ELR (cell line): ENCODE results near the gene IFT88.

Source experiments
- DNase-seq: peaks from one replicate; pipeline ENCODE4 v3.0.0-alpha.2; 2015; ENCODE audit warnings: low read depth

Gene IFT88

GRCh38 chr13:20686863-20687579 is 120.1 kb downstream of the IFT88 start:
- no peak for DNase-seq

- DNase-seq, result no peak
These were observed 122.3 kb downstream of the IFT88 start for GRCh38 chr13:20689291-20689690.

GRCh38 chr13:20691616-20692015 is 124.7 kb downstream of the IFT88 start:
- no peak for DNase-seq

GRCh38 chr13:20696073-20696472 is 129.1 kb downstream of the IFT88 start:
- DNase-seq, result no peak

- peak; percentile 46 for DNase-seq
These were observed 132.8 kb downstream of the IFT88 start for GRCh38 chr13:20699715-20700114.

DNA sequence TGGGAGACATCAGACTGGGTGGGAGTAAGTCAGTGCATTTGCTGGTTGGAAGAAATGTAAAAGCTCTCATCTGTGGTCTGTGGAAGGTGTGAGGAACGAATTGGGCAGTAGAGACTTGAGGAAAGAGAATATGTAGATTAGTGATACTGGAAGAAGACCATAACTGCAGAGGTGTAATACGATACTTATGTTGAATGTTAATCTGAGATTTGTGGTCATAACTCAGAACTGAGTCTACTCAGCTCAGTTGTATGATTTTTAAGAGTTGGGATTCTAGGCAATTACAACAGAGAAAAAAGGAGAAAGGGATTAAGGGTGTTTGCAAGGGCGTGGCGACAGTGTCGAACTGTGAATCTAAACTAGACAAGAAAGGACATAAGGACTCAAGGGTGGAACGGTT is 133.3 kb downstream of the IFT88 start:
- DNase-seq, result no peak

GRCh38 chr13:20701461-20701860 is 134.5 kb downstream of the IFT88 start:
- no peak for DNase-seq

DNA sequence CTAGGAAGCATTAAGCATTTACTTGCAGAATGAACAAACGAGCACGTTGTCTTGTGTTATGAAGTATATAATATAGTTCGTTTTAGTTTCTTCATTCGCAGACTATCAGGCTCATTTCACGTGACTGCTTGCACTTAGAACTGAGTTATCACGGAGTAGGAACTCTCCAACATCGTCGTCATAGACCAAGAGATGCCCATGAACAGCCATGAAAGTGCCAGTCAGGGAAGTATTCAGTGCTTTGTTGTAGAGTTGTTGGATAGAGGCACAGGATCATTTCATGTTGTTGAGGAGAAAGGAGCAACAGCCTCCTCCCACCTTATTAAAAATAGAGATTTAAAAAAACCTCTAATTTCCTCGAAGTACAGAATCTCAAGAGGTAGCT is 135.6 kb downstream of the IFT88 start:
- peak; percentile 33 for DNase-seq

DNA sequence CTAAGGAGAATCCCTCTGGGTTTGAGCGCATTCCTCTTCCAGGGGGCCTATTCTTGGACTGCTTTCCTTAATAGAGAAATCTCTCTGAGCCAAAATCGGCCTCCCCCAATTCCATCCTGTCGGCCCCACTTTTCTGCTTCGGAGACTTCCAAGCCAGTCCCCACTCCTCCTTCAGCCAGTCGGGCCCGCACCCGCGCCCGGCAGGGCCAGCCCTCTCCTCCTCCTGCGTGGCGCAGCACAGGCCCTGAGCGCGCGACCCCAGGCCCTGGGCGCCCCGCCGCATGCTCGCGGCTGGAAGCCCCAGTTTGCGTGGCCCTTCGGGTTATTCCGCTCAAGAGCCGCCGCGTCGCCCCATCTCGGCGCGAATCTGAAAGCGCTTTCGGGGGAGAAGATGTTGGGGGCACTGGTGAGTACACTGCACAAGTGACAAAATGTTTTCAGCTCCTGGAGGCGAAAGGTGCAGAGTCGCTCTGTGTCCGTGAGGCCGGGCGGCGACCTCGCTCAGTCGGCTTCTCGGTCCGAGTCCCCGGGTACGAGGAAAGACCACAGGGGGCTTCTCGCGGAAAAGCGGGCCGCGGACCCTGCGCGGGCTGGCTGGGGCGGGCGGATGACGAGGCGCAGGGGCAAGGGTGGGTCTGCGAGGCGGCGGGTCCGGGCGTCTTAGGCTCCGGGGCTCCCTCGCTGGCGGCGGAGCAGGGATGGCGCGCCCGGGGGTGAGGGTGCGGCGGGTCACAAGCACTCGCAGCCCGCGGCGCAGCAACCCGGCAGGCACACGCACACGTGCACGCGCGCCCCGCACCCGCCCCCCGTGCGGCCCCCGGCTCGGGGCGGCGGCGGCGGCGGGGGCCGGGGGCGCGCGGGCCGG is 136.2 kb downstream of the IFT88 start, which contains the start of gene IL17D:
Gene IL17D (plus strand): TSS at position 785 of the 865 bp plus-strand sequence. CDS start 303 bp downstream, outside the sequence.
- DNase-seq, result peak; percentile 50

- DNase-seq, result peak; percentile 85
These were observed 137.0 kb downstream of the IFT88 start for GRCh38 chr13:20703780-20704458.

DNA sequence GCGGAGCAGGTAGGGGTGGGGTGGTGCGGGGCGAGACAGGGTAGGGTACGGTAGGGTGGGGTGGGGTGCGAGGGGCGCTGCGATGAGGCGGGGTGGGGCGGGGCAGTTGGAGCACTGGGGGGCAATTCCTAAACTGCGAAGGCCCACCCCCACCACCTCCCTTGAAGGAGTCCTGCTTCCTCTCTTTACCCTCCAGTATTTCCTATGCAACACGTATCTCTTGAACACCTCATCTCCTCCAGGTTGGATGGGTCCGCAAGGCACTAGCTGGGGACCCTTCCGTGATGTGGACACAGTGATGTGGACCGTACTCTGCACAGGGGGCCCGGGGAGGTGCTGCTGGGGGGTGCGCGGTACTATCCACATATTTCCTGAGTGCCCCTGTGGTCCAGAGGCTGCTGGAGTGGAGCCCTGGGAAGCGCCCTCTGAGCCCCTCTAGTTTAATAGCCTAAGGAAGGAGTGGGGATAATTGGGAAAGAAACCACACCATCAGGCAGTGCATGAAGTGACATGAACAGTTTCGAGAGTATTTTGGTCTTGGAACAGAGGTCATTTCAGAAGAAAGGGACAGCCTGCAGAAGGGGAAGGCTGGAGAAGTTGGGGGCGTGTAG is 137.6 kb downstream of the IFT88 start:
- DNase-seq, result no peak

- DNase-seq, result no peak
These were observed 139.7 kb downstream of the IFT88 start for GRCh38 chr13:20706661-20707060.

DNA sequence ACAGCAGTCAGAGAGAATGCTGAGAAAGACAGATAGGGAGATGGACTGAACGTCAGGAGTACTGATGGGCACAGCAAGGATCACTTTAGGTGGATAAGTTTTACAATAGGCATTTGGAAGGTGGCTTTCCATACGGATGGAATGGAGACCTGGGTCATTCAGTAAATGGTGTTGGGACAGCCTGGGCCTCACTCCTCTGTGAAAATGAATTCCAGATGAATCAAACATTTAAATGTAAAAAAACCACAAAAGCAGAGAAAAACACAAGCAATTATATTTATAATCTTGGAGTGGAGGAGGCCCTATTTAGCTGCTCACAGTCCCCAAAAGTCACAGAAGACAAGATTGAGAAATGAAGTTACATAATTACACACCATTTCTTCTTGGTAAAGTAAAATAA is 141.3 kb downstream of the IFT88 start:
- no peak for DNase-seq

DNA sequence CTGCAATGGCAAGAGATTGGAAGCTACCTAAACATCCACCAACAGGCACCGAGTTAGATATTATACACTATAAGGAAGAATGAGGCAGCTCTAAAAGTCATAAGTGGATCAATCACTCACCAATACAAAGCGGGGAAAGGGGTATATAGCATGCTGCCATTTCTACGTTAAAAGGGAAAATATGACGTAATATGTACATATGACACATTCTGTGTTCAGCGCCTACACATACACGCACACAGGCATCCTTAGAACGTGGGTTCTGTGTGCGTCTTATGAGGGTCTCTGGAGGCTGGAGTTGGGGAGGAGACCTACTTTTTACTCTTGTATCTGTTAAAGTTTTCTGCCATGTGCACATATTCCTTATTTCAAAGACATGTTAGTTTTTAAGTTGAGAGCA is 142.4 kb downstream of the IFT88 start:
- no peak for DNase-seq

DNA sequence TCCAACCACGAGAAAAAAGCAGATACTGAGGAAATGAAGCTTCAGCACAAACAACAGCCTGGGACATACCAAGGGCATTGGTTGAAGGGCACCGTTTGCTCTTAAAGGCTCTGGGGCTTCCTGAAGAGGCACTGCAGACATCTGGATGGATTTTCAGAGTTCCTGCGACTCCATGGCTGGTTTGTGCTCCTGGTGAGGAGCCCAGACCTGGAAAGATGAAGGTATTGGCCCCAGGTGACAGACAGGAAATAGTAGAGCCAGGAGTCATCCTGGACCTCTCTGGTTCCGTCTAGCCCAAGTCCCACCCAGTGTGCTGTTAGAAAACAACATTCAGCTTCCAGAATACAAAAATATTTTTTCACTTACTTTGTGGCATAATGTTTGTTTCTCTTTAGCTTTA is 142.8 kb downstream of the IFT88 start:
- DNase-seq, result no peak

DNA sequence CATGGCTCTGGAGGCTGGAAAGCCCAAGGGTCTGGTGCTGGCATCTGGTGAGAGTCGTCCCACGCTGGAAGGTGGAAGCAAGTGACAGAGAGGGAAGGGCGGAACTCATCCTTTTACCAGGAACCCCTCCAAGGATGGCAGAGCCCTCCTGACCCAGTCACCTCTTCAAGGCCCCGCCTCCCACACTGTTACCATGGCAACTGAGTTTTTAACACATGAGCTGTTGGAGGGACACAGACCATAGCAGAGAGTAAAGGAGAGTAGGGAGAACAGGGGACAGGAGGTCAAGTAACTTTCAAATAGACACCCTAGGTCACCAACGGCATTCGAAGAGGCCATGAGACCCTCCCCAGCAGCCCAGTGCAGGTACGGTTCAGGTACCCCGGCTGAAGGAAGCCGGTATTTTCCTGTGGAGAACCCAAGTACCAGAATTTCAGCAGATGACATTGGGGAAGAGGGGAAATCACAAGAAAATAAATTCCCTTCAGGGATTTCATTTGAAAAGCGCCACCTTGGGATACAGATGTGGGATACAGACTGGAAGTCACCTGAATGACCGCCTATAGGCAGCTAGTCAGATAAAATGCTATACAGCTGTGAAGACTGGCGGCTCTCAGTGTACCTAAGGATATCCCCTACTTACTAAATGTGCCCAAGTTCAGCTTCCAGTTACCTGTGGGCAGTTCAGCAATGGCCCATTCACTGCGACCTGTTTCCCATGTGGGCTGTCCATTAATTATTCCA is 144.5 kb downstream of the IFT88 start:
- DNase-seq, result peak; percentile 59

- no peak for DNase-seq
These were observed 146.0 kb downstream of the IFT88 start for GRCh38 chr13:20713014-20713376.

GRCh38 chr13:20713751-20714150 is 146.8 kb downstream of the IFT88 start:
- DNase-seq, result peak; percentile 80

- DNase-seq, result peak; percentile 26
These were observed 147.2 kb downstream of the IFT88 start for GRCh38 chr13:20714161-20714560.

DNA sequence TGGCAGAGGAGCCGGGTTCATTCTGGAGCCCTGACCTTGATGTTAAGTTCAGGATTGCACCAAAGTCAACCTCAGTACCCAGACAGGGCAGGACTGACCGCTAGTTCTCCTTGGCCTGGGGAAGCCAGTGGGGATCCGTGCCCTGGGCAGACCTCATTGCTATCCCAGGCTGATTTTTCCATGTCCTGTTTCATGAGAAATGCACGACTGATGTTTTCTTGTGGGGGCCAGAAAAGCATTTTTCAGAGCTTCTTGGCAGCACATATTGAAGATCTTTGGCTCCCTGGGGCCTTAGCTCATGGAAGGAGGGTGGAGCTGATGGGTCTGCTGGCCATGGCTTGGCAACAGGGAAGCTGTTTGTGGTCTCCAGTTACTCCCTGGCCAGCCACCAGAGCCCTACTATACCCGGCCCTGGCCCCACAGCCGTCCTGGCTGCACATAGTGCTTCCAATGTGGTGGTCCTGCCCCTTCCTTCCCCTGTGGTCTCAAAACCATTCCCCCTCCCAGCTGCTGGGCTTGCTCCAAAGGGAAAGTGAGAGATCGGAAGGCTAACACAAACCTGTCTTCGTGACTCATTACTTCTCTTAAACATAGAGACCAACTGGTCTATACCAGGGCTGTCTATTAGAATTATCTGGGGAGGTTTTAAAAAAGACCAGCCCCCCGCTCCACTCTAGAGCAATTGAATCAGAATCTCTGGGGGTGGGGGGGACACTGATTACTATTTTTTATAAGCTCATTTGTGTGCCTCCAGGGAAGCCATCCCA is 147.8 kb downstream of the IFT88 start:
- no peak for DNase-seq

DNA sequence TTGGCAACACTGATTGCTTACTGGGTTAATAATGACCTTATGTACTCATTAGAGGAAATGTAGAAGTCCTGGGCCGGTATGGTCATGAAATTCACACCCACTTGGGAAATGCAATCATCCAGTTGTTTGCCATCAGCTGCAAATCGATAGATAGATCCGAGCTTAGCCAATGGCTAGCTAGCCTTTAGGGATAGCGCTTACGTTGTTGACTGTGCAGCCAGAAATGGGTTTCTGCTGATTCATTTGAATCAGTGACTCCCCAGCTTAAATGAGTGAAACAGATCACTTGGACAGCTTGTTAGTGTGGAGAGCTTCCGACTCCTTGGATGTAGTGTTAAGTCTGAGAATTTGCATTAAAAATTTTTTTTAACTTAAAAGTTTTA is 148.4 kb downstream of the IFT88 start:
- no peak for DNase-seq
